WTC11 (cell line): ENCODE data around the gene SPATA4. TPM values are rescaled to one million over a fixed set of nuclear protein-coding genes. Genes with fewer than 3 reads are reported as not detected.
A peak's percentile ranks its signal among the peaks of the same experiment; 100 is the strongest.

Experiments
- ATAC-seq: fragments of 200-7000 bp; cut with Tn5 transposase; 2 replicates; pipeline ENCODE4 v1.10.0; 2021; ENCODE audit warnings: mild to moderate bottlenecking, moderate library complexity
- CTCF ChIA-PET: fragments of 300-600 bp; sonication (Branson Sonifier 250); formaldehyde crosslinking; loops from one replicate; lab custom pipeline; 2021; ENCODE audit warnings: antibody characterized with exemption; lab: Charles Lee
- POLR2A ChIA-PET: fragments of 350-600 bp; sonication (Branson Sonifier 250); formaldehyde crosslinking; loops from one replicate; lab custom pipeline; 2021; ENCODE audit warnings: antibody characterized with exemption; lab: Charles Lee
- DNase-seq: peaks from one replicate; pipeline ENCODE4 v3.0.0; 2021; ENCODE audit warnings: low spot score
- H3K27ac Mint-ChIP-seq: 2 replicates; pipeline ENCODE4 v1.8.0; 2021; ENCODE audit warnings: mixed read lengths
- H3K27me3 Mint-ChIP-seq: 2 replicates; pipeline ENCODE4 v1.8.0; 2021; ENCODE audit warnings: low read depth, mild to moderate bottlenecking, moderate library complexity, mixed read lengths
- H3K36me3 Mint-ChIP-seq: 2 replicates; pipeline ENCODE4 v1.8.0; 2021; ENCODE audit warnings: mixed read lengths
- H3K4me1 Mint-ChIP-seq: 2 replicates; pipeline ENCODE4 v1.8.0; 2022; ENCODE audit warnings: mixed read lengths
- H3K4me3 Mint-ChIP-seq: 2 replicates; pipeline ENCODE4 v1.8.0; 2021; ENCODE audit warnings: mild to moderate bottlenecking, moderate library complexity, mixed read lengths
- H3K9me3 Mint-ChIP-seq: 2 replicates; pipeline ENCODE4 v1.8.0; 2021; ENCODE audit warnings: mixed read lengths
- AFF4 ChIP-seq: sonication (generic); formaldehyde crosslinking; IDR thresholded peaks from 2 replicates; pipeline ENCODE4 v1.8.1; 2023; ENCODE audit warnings: mild to moderate bottlenecking, missing genetic modification reagents, borderline replicate concordance
- ATF6 ChIP-seq: sonication (generic); formaldehyde crosslinking; IDR thresholded peaks from 2 replicates; pipeline ENCODE4 v1.8.1; 2023; ENCODE audit warnings: mild to moderate bottlenecking, missing genetic modification reagents
- CTCF ChIP-seq: fragments of 200-600 bp; IDR thresholded peaks from 2 replicates; pipeline ENCODE4 v1.8.0; 2022; ENCODE audit warnings: antibody characterized with exemption
- E2F1 ChIP-seq: sonication (generic); formaldehyde crosslinking; IDR thresholded peaks from 2 replicates; pipeline ENCODE4 v1.8.0; 2022; ENCODE audit warnings: mild to moderate bottlenecking, missing genetic modification reagents
- E2F4 ChIP-seq: sonication (generic); formaldehyde crosslinking; IDR thresholded peaks from 2 replicates; pipeline ENCODE4 v1.8.1; 2022; ENCODE audit warnings: low read depth, mild to moderate bottlenecking, moderate library complexity, missing genetic modification reagents, borderline replicate concordance
- ELF4 ChIP-seq: sonication (generic); formaldehyde crosslinking; IDR thresholded peaks from 2 replicates; pipeline ENCODE4 v1.8.1; 2022; ENCODE audit warnings: low read depth, mild to moderate bottlenecking, moderate library complexity, missing genetic modification reagents
- ESRRA ChIP-seq: sonication (generic); formaldehyde crosslinking; IDR thresholded peaks from 2 replicates; pipeline ENCODE4 v1.8.1; 2022; ENCODE audit warnings: mild to moderate bottlenecking, missing genetic modification reagents, borderline replicate concordance
- ETV6 ChIP-seq: sonication (generic); formaldehyde crosslinking; IDR thresholded peaks from 2 replicates; pipeline ENCODE4 v1.8.1; 2022; ENCODE audit warnings: mild to moderate bottlenecking, missing genetic modification reagents
- GABPB1 ChIP-seq: sonication (generic); formaldehyde crosslinking; IDR thresholded peaks from 2 replicates; pipeline ENCODE4 v1.8.1; 2023; ENCODE audit warnings: mild to moderate bottlenecking, missing genetic modification reagents
- HMGA2 ChIP-seq: fragments of 250-450 bp; sonication (Bioruptor Pico); IDR thresholded peaks from 2 replicates; pipeline ENCODE4 v1.4.0; 2021; ENCODE audit warnings: mild to moderate bottlenecking, moderate library complexity
- MXD4 ChIP-seq: fragments of 250-450 bp; sonication (Bioruptor Pico); IDR thresholded peaks from 2 replicates; pipeline ENCODE4 v1.8.0; 2021; ENCODE audit warnings: mild to moderate bottlenecking, moderate library complexity, borderline replicate concordance
- NFATC4 ChIP-seq: fragments of 250-450 bp; sonication (Bioruptor Pico); IDR thresholded peaks from 2 replicates; pipeline ENCODE4 v1.9.0; 2021; ENCODE audit warnings: mild to moderate bottlenecking
- SOX15 ChIP-seq: fragments of 250-450 bp; sonication (Bioruptor Pico); IDR thresholded peaks from 2 replicates; pipeline ENCODE4 v1.9.0; 2021; ENCODE audit warnings: mild to moderate bottlenecking
- ZNF281 ChIP-seq: sonication (generic); formaldehyde crosslinking; IDR thresholded peaks from 2 replicates; pipeline ENCODE4 v1.8.0; 2023; ENCODE audit warnings: mild to moderate bottlenecking, missing genetic modification reagents
- total RNA-seq: library from RNA; stranded (reverse); gene quantifications from 3 replicates; pipeline ENCODE4 v1.2.3, GENCODE V29; 2021

Gene SPATA4
- total RNA-seq, 1 experiment from 2014 or later, result not detected

- Mint-ChIP-seq H3K36me3 (no peaks in the 10 kb centered on the region), H3K27me3 (no peaks in the 10 kb centered on the region; the same call in 1 of the 2 replicates), H3K4me3 (no peak overlapping the region), H3K4me1 (peaks cover 55% of the 10 kb centered on the region), H3K27ac (no peak overlapping the region), H3K9me3 (no peaks in the 10 kb centered on the region)
- ChIA-PET CTCF (no interaction called here), POLR2A (no interaction called here)
- ATAC-seq, result no peak
- no peak for DNase-seq
- TF ChIP-seq E2F4 (CRISPR knock-in tag) (no peak), SOX15 (CRISPR knock-in tag) (no peak)
- TF ChIP-seq, all 79 proteins: peak for 0
Observed at GRCh38 chr4:176191974-176192373, 3.4 kb downstream of the SPATA4 start.

- Mint-ChIP-seq H3K36me3 (no peaks in the 10 kb centered on the region), H3K4me1 (peaks cover 65% of the 10 kb centered on the region), H3K27me3 (no peaks in the 10 kb centered on the region; the same call in 1 of the 2 replicates), H3K9me3 (no peaks in the 10 kb centered on the region), H3K4me3 (no peak overlapping the region), H3K27ac (peak overlapping the region; percentile 49; the same call in 1 of the 2 replicates)
- ChIA-PET CTCF (no interaction called here), POLR2A (no interaction called here)
- ATAC-seq (no peak), DNase-seq (no peak)
- TF ChIP-seq NFATC4 (CRISPR knock-in tag), result no peak
- no peak for TF ChIP-seq GABPB1
Observed at GRCh38 chr4:176189891-176190795, 5.2 kb downstream of the SPATA4 start.

- TF ChIP-seq CTCF (no peak), AFF4 (CRISPR knock-in tag) (no peak), MXD4 (no peak), ETV6 (CRISPR knock-in tag) (no peak)
- TF ChIP-seq, all 79 proteins: peak for 0
- Mint-ChIP-seq H3K4me1 (peaks cover 56% of the 10 kb centered on the region), H3K9me3 (no peaks in the 10 kb centered on the region), H3K4me3 (no peak overlapping the region), H3K27ac (no peak overlapping the region), H3K27me3 (no peaks in the 10 kb centered on the region; the same call in 1 of the 2 replicates), H3K36me3 (no peaks in the 10 kb centered on the region)
- DNase-seq (no peak), ATAC-seq (no peak)
- CTCF ChIA-PET, result no interaction called here
- POLR2A ChIA-PET, result no interaction called here
Observed at GRCh38 chr4:176188654-176189053, 6.7 kb downstream of the SPATA4 start.

- ATAC-seq (no peak), DNase-seq (no peak)
- Mint-ChIP-seq H3K9me3 (no peaks in the 10 kb centered on the region), H3K27me3 (no peaks in the 10 kb centered on the region; the same call in 1 of the 2 replicates), H3K4me1 (peaks cover 51% of the 10 kb centered on the region), H3K36me3 (no peaks in the 10 kb centered on the region), H3K4me3 (no peak overlapping the region)
- POLR2A ChIA-PET, result no interaction called here
- CTCF ChIA-PET, result no interaction called here
- TF ChIP-seq SOX15 (CRISPR knock-in tag) (no peak), E2F1 (CRISPR knock-in tag) (no peak), ZNF281 (no peak), HMGA2 (CRISPR knock-in tag) (no peak), ELF4 (CRISPR knock-in tag) (no peak), ESRRA (CRISPR knock-in tag) (no peak), ATF6 (CRISPR knock-in tag) (no peak)
- TF ChIP-seq, all 79 proteins: peak for 0
- H3K27ac Mint-ChIP-seq, result peak overlapping the region; percentile 49; the same call in 1 of the 2 replicates
Observed at GRCh38 chr4:176187624-176188023, 7.8 kb downstream of the SPATA4 start.
